ENCODE measurements around the gene SH2D2A. TPM values are rescaled to one million over a fixed set of nuclear protein-coding genes. Genes with fewer than 3 reads are reported as not detected.

The SH2D2A gene
- total and polyA plus RNA-seq, 2 donors (not counting 3 experiments of a cell fraction or from before 2014, with no cell fraction given) = 0.92 to 1.1 TPM

DNA sequence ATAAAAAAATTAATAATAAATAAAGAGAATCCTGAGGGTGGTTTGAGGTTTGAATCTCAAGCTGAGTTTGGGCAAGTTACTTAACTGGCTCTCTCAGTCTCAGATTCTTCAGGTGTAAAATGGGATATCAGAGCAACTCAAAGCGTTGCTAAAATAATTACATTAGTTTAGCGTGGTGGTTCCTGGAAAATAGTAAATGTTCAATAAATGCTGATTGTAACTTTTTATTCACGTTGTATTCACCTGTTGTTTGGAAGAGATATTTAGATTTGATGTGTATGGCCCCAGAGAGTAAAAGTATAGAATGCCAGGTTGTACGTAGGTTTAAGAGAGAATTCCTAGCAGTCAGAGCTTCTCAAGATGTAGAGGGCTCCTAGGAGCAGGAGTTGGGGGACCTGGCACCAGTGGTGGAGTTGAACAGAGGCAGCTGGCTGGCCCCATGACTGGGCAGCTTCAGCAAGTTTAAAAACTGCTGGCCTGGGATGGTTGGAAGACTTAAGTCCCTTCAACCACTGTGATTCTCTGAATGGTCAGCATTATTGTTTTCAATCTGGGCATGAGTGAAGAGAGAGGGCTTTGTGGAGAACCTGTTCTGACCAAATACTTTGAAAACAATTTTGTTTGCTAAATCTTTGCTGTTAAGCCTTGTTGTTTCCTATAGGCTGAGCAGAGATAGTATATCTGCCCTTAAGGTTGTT, 26.9 kb downstream of the SH2D2A start:
- Histone ChIP-seq H3K27me3 (ENCODE audit: control insufficient read depth in 2 of 2, insufficient read depth in 2 of 2, low read length in 2 of 2) (no peaks in the 10 kb centered on the region), H3K4me1 (ENCODE audit: control insufficient read depth, extremely low read depth, insufficient read depth, low read length) (no peaks in the 10 kb centered on the region), H2AFZ (ENCODE audit: low read depth, low read length) (no peak overlapping the region), H3K79me2 (ENCODE audit: control insufficient read depth, insufficient read depth, low read length) (peaks cover 6% of the 10 kb centered on the region), H3K9me3 (replicated peaks; ENCODE audit: control insufficient read depth, insufficient read depth, low read length) (no peaks in the 10 kb centered on the region), H4K20me1 (replicated peaks; ENCODE audit: control insufficient read depth, extremely low read depth, insufficient read depth, low read length) (no peaks in the 10 kb centered on the region), H3K4me3 (replicated peaks in 1 of 3; ENCODE audit: insufficient read depth in 1 of 3, low read depth in 1 of 3, low read length in 3 of 3) (no peak overlapping the region), H3K9ac (replicated peaks; ENCODE audit: extremely low read depth, insufficient read depth, low read length) (no peak overlapping the region), H3K36me3 (ENCODE audit: control insufficient read depth in 2 of 2, extremely low read depth in 1 of 2, insufficient read depth in 2 of 2, low read length in 2 of 2) (peaks cover 10 to 32% of the 10 kb centered on the region in 2 experiments), H3K4me2 (ENCODE audit: insufficient read depth, low read length) (no peak overlapping the region), H3K9me1 (replicated peaks; ENCODE audit: control insufficient read depth, extremely low read depth, insufficient read depth, low read length) (no peaks in the 10 kb centered on the region), H3K27ac (ENCODE audit: insufficient read depth, low read depth, low read length) (no peak overlapping the region)
- TF ChIP-seq POLR2AphosphoS5 (IDR thresholded peaks at IDR 0.05; ENCODE audit: insufficient read depth, low read depth, low read length) (no peak), FOS (IDR thresholded peaks at IDR 0.05; ENCODE audit: borderline replicate concordance, insufficient read depth, low read length) (no peak), EZH2 (IDR thresholded peaks at IDR 0.05; ENCODE audit: borderline replicate concordance, low read depth, low read length, severe bottlenecking) (no peak), GATA2 (IDR thresholded peaks at IDR 0.05; ENCODE audit: insufficient read depth, insufficient read length, low read depth, low read length) (no peak), MYC (IDR thresholded peaks at IDR 0.05; ENCODE audit: low read depth, low read length) (no peak), POLR2A (IDR thresholded peaks at IDR 0.05; ENCODE audit: low read depth, low read length) (no peak), JUN (IDR thresholded peaks at IDR 0.05; ENCODE audit: borderline replicate concordance, insufficient read depth, insufficient read length, low read depth) (no peak)
- TF ChIP-seq, protein P1, sequence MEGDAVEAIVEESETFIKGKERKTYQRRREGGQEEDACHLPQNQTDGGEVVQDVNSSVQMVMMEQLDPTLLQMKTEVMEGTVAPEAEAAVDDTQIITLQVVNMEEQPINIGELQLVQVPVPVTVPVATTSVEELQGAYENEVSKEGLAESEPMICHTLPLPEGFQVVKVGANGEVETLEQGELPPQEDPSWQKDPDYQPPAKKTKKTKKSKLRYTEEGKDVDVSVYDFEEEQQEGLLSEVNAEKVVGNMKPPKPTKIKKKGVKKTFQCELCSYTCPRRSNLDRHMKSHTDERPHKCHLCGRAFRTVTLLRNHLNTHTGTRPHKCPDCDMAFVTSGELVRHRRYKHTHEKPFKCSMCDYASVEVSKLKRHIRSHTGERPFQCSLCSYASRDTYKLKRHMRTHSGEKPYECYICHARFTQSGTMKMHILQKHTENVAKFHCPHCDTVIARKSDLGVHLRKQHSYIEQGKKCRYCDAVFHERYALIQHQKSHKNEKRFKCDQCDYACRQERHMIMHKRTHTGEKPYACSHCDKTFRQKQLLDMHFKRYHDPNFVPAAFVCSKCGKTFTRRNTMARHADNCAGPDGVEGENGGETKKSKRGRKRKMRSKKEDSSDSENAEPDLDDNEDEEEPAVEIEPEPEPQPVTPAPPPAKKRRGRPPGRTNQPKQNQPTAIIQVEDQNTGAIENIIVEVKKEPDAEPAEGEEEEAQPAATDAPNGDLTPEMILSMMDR (IDR thresholded peaks at IDR 0.05; ENCODE audit: extremely low read depth in 1 of 2, insufficient read depth in 1 of 2, low read depth in 1 of 2, low read length in 2 of 2) = no peak
- TF ChIP-seq, protein P2, sequence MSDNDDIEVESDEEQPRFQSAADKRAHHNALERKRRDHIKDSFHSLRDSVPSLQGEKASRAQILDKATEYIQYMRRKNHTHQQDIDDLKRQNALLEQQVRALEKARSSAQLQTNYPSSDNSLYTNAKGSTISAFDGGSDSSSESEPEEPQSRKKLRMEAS (IDR thresholded peaks at IDR 0.05; ENCODE audit: insufficient read depth, insufficient read length) = no peak
- intact Hi-C loops (cut with micrococcal nuclease) = no loop called here
- FAIRE-seq (no peak), DNase-seq (ENCODE audit: low read depth, low spot score) (no peak)
- BruUV-seq (replicated peaks) = no TSS peak
- ChIA-PET POLR2A (no interaction called here), CTCF (interaction anchor here (1.3 to 5.4 kb wide), 2 partner anchors 63 to 81 kb away, joined by 3 to 26 read pairs; no protein-coding TSS in a partner anchor)
- dilution Hi-C loops (cut with MboI; ENCODE audit: extremely low pct_ligation_motif_present, low sequenced_read_pairs) = no loop called here

Measured in endothelial cell of umbilical vein (primary cell).